Neural progenitor cell (in vitro differentiated cells): ENCODE data around the gene MBD4.

Experiments
- CTCF ChIP-seq: fragments of 200-600 bp; sonication (generic); IDR thresholded peaks from 2 replicates; pipeline ENCODE4 v1.5.1; 2017; ENCODE audit warnings: antibody characterized with exemption, mild to moderate bottlenecking
- EZH2 ChIP-seq: fragments of 200-600 bp; sonication (generic); IDR thresholded peaks from 2 replicates; pipeline ENCODE4 v1.6.1; 2017; ENCODE audit warnings: antibody characterized with exemption, mild to moderate bottlenecking, moderate library complexity

- no peak for TF ChIP-seq CTCF
- TF ChIP-seq EZH2: no peak
These were observed 37.5 kb downstream of the MBD4 start for GRCh38 chr3:129402210-129402609.
